ENCODE data around the gene RELA.
A peak's percentile ranks its signal among the peaks of the same experiment; 100 is the strongest.

Gene RELA

DNA sequence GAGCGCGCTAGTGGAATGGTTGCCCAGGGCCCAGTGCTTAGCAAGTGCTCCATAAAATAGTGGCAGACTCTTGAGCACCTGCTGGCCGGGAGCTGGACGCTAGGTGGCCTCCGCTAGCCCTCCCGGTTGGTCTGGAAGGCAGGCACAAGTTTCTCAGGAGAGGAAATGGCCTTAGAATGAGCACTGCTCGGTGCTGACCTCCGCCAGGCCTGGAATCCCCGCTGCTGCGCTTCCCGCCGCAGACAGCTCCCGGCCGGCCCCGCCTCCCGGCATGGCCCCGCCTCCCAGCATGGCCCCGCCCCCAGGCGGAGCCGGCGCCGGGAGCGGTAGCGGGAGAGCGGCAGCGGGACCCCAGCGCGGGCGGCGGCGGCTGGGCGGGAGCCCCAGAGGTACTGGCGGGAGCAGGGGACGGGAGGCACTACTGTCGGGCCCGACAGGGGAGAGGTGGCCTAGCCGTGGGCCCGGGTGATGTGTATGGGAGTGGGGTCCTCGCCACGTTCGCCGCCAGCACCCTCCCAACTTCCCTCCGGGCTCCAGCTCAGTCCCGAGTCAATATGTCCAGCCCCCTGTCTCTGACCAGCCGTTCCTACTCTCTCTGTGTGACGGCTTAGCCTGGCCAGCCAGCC lies 24.8 kb downstream of the RELA start, which contains the start of gene SIPA1:
Gene SIPA1 (plus strand): TSS at position 308 of the 626 bp plus-strand sequence. CDS start 2,821 bp downstream, outside the sequence.
- H3K4me1 ChIP-seq (ENCODE audit: low read depth, poor library complexity, severe bottlenecking): peaks cover 17% of the 10 kb centered on the region

DNA sequence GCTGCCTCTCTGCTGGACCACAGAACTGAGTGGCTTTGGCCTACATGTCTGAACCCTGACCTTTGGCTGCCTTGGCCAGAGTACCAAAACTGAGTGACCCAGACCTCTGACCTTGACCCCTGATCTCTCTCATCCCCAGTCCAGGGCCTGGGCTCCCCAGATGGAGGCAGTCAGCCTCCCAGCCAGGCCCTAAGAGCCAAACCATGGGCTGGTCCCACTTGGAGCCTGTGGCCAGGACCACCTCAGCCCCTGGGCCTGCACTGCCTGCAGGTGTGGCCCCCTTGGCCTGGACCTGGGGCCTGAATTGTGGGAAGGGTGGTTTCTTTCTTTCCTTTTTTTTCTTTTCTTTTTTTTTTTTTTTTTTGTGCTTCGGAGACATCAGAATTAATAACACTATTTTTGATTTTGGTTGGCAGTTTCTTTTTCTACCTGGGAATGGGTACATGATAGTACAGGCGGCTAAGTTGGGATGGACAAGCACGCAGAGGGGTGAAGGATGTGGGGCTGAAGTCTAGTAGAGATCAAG lies 25.6 kb downstream of the RELA start:
- Histone ChIP-seq H3K79me2 (ENCODE audit: insufficient read depth, low read depth) (no peaks in the 10 kb centered on the region), H3K36me3 (ENCODE audit: insufficient read depth) (no peaks in the 10 kb centered on the region; the same call in 1 of the 2 replicates), H3K27ac (peak overlapping the region; percentile 59; the same call in 1 of the 2 replicates), H2AFZ (ENCODE audit: low read depth) (no peak overlapping the region), H3K4me1 (ENCODE audit: low read depth, poor library complexity, severe bottlenecking) (peaks cover 17% of the 10 kb centered on the region), H3K4me3 (IDR thresholded peaks at IDR 0.05; ENCODE audit: insufficient read depth, low read depth, low read length) (no peak overlapping the region), H4K20me1 (ENCODE audit: insufficient read depth) (no peaks in the 10 kb centered on the region), H3K9ac (no peak overlapping the region), H3K27me3 (ENCODE audit: insufficient read depth, low read depth) (no peaks in the 10 kb centered on the region), H3K4me2 (peak overlapping the region; percentile 97; the same call in 1 of the 2 replicates)
- TF ChIP-seq, protein P1, sequence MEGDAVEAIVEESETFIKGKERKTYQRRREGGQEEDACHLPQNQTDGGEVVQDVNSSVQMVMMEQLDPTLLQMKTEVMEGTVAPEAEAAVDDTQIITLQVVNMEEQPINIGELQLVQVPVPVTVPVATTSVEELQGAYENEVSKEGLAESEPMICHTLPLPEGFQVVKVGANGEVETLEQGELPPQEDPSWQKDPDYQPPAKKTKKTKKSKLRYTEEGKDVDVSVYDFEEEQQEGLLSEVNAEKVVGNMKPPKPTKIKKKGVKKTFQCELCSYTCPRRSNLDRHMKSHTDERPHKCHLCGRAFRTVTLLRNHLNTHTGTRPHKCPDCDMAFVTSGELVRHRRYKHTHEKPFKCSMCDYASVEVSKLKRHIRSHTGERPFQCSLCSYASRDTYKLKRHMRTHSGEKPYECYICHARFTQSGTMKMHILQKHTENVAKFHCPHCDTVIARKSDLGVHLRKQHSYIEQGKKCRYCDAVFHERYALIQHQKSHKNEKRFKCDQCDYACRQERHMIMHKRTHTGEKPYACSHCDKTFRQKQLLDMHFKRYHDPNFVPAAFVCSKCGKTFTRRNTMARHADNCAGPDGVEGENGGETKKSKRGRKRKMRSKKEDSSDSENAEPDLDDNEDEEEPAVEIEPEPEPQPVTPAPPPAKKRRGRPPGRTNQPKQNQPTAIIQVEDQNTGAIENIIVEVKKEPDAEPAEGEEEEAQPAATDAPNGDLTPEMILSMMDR (conservative IDR thresholded peaks at IDR 0.05; ENCODE audit: low read depth, low read length): no peak

More for the DNA sequence above, 24.8 kb downstream of the RELA start, which contains the start of gene SIPA1:
- Histone ChIP-seq H3K4me3 (IDR thresholded peaks at IDR 0.05; ENCODE audit: insufficient read depth, low read depth, low read length) (no peak within 1 kb of the TSS), H3K9ac (peak within 1 kb of the TSS; percentile 55; the same call in 1 of the 2 replicates), H2AFZ (ENCODE audit: low read depth) (peak within 1 kb of the TSS; percentile 30; the same call in 1 of the 2 replicates), H3K79me2 (ENCODE audit: insufficient read depth, low read depth) (no peaks in the 10 kb centered on the region), H4K20me1 (ENCODE audit: insufficient read depth) (no peaks in the 10 kb centered on the region), H3K27me3 (ENCODE audit: insufficient read depth, low read depth) (no peaks in the 10 kb centered on the region), H3K36me3 (ENCODE audit: insufficient read depth) (no peaks in the 10 kb centered on the region; the same call in 1 of the 2 replicates), H3K4me2 (peak within 1 kb of the TSS; percentile 97), H3K27ac (peak within 1 kb of the TSS; percentile 59)
- TF ChIP-seq, protein P1 (conservative IDR thresholded peaks at IDR 0.05; ENCODE audit: low read depth, low read length): no peak

DNA sequence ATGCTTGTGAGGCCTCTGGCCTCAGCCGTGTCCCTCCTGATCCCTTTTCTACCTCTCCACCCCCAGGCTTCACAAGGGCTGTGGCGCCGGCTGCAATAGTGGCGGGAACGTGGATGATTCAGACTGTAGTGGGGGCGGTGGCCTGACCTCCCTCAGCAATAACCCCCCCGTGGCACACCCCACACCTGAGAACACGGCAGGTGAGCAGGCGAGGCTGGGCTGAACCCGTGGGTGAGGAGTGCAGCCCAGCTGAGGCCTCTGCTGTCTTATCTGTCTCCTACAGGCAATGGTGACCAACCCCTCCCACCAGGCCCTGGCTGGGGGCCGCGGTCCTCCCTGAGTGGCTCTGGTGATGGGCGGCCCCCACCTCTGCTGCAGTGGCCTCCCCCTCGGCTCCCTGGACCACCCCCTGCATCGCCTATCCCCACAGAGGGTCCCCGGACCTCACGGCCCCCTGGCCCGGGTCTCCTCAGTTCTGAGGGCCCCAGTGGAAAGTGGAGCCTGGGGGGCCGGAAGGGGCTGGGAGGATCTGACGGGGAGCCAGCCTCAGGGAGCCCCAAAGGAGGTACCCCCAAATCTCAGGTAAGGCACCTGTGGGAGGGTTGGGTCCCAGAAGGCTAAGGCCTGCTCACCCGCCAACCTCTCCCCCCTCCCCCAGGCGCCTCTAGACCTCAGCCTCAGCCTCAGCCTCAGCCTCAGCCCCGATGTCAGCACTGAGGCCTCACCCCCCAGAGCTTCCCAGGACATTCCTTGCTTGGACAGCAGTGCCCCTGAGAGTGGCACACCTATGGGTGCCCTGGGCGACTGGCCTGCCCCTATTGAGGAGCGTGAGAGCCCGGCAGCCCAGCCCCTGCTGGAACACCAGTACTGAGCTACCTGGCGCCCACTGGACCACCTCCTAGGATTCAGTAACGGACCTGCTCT lies 26.3 kb downstream of the RELA start:
- H3K4me2 ChIP-seq: no peak overlapping the region
- peaks cover 17% of the 10 kb centered on the region for H3K4me1 ChIP-seq (ENCODE audit: low read depth, poor library complexity, severe bottlenecking)
- no peak overlapping the region for H3K9ac ChIP-seq
- TF ChIP-seq, protein P1 (conservative IDR thresholded peaks at IDR 0.05; ENCODE audit: low read depth, low read length): no peak
- no peak overlapping the region for H3K4me3 ChIP-seq (IDR thresholded peaks at IDR 0.05; ENCODE audit: insufficient read depth, low read depth, low read length)
- no peaks in the 10 kb centered on the region for H4K20me1 ChIP-seq (ENCODE audit: insufficient read depth)
- no peak overlapping the region for H2AFZ ChIP-seq (ENCODE audit: low read depth)
- H3K36me3 ChIP-seq (ENCODE audit: insufficient read depth): no peaks in the 10 kb centered on the region; the same call in 1 of the 2 replicates
- no peak overlapping the region for H3K27ac ChIP-seq
- H3K79me2 ChIP-seq (ENCODE audit: insufficient read depth, low read depth): no peaks in the 10 kb centered on the region
- H3K27me3 ChIP-seq (ENCODE audit: insufficient read depth, low read depth): no peaks in the 10 kb centered on the region

DNA sequence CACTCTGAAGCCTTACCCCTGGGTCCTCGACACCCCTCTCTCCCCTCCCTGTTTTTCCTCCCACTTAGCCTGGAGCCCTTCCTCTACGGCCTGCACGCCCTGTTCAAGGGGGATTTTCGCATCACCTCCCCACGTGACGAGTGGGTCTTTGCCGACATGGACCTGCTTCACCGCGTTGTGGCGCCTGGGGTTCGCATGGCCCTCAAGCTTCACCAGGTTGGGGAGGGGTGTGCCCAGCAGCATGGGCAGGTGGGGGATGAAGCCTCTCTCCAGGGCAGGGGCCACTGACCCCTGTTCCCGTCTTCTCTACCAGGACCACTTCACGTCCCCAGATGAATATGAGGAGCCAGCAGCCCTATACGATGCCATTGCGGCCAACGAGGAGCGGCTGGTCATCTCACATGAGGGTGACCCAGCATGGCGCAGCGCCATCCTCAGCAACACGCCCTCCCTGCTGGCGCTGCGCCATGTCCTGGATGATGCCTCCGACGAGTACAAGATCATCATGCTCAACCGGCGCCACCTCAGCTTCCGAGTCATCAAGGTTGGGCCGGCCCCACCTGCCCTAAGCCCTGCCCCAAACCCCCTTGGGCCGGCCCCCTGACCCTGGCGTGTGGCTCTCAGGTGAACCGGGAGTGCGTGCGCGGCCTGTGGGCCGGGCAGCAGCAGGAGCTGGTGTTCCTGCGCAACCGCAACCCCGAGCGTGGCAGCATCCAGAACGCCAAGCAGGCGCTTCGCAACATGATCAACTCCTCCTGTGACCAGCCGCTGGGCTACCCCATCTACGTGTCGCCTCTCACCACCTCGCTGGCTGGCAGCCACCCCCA lies 27.6 kb downstream of the RELA start:
- Histone ChIP-seq H3K79me2 (ENCODE audit: insufficient read depth, low read depth) (no peaks in the 10 kb centered on the region), H3K36me3 (ENCODE audit: insufficient read depth) (no peaks in the 10 kb centered on the region; the same call in 1 of the 2 replicates), H3K4me3 (IDR thresholded peaks at IDR 0.05; ENCODE audit: insufficient read depth, low read depth, low read length) (no peak overlapping the region), H4K20me1 (ENCODE audit: insufficient read depth) (no peaks in the 10 kb centered on the region), H3K27me3 (ENCODE audit: insufficient read depth, low read depth) (no peaks in the 10 kb centered on the region), H3K9ac (no peak overlapping the region), H2AFZ (ENCODE audit: low read depth) (no peak overlapping the region), H3K4me2 (no peak overlapping the region), H3K4me1 (ENCODE audit: low read depth, poor library complexity, severe bottlenecking) (peaks cover 17% of the 10 kb centered on the region), H3K27ac (no peak overlapping the region)
- TF ChIP-seq, protein P1 (conservative IDR thresholded peaks at IDR 0.05; ENCODE audit: low read depth, low read length): no peak

Measured in KMS-11 (cell line).